HG03039 (cell line): ENCODE measurements around the gene BAZ1B.
"Not testable (repeated sequence)": the region's sequence is repeated elsewhere in the genome, so short reads cannot be mapped to it uniquely, and the experiment has no call there.

Experiments
- ATAC-seq: cut with Tn5 transposase; IDR thresholded peaks from one replicate; pipeline ENCODE4 v1.9.1; 2021; ENCODE audit warnings: mild to moderate bottlenecking, moderate library complexity; ENCODE audit not compliant: unreplicated experiment

BAZ1B gene

DNA sequence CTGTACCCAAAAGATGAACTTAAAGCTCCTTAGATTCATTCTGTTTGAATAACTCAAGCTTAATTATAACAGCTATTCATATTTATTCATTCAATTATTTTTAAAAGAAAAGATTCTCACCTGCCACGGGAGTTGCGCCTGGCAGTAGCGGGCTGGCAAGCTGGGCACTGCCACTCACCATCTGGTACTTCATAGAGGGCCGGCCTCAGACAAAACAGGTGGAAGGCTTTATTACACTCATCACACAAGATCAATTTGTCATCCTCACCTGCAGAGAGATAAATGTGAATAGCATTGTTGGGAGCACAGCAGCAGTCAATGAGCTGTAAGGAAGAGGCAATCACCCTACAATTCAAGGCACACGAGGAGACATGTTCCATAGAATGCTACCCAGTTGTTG, 72.7 kb downstream of the BAZ1B start:
- no peak for ATAC-seq

DNA sequence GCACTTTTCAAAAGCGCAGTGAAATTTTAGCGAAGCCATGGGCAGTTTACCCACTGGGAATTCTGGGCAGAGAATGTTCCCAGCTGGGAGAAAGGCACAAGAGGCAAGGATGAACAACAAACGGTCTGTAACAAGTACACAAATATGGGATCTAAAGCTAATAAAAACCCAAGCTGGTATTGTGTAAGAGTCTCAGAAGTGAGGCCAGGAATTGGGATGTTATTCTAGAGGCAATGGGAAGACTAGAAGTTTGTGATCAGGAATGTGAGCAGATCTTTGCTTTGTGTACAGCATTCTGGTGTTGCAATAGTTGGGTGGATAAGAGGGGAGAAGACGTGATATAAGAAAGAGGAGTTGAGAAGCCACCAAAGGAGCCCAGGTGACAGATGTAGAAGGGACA, 73.5 kb downstream of the BAZ1B start:
- ATAC-seq: no peak

DNA sequence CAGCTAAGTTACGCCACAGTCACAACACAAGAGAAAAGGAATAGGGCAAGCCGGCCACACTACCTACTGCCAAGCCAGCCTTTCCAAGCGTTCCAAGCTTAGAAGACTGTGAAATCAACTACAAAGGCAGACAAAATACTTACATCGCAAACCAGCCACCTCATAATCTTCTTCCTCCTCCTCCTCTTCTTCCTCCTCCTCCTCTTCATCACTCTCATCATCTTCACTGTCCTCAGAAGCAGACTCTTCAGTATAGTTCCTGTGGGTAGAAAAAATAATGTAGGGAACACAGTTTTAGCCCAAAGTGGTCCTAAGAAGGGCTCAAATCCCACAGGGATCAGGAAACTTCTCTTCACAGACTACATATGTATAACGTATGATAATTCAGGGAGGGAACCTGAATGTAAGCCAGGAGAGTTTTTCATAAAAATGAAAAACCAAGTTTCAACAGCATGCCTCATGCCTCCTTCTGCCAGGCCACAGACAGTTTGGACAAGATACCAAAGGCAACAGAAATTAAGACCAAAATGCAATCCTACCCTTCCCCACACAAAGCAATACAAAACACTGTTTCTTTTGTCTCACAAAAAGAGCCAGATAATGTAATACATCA, 74.9 kb downstream of the BAZ1B start:
- ATAC-seq: no peak

DNA sequence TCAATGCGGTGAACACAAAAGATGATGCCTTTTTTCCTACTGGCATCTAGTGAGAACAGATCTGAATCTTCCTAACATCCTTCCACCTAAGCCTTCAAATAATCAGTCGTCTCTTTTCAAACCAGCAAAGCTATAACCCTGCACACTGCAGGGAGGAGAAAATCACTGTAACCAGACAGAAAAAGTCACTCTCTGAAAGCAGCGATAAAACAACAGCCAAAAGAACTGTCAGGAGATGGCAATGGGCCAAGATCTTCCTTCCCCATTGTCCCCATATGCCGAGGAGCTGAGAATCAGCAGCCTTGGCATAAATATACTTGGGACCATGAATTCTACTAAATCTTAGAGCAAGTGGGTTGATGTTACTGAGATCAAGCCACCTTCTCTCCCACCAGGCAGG, 75.4 kb downstream of the BAZ1B start:
- no peak for ATAC-seq

DNA sequence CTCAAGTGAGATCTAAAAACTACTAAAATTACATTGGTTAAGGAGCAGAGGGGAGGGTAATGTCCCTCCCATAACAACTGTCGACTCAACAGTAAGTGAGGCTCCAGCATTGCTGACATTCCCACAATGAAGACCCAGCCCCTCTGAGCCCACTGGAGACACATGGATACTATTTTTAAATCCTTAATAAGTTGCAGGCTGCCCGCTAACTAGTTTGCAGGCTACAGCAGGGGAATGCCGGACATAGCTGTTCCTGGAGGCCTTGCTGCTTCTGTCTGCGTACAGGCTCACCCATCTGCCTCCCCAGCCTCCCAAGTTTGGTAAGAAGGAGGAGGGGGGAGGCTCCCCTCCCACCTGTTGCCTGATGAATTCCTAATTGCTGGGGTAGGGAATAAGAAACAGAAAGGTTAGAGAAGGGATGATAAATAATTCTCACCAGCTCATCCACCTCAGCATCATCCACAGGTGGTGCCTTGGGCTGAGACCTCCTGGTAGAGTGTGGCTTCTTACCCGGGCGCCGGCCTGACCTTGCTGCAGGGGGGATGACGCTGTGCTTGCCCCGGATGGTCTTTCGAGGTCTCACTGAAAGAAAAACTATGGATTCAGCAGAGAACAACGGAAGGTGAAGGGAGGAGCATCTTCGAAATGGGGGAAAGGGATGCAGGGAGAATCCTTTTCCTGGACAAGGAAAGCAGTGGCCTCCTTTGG, 78.4 kb downstream of the BAZ1B start:
- ATAC-seq: no peak

DNA sequence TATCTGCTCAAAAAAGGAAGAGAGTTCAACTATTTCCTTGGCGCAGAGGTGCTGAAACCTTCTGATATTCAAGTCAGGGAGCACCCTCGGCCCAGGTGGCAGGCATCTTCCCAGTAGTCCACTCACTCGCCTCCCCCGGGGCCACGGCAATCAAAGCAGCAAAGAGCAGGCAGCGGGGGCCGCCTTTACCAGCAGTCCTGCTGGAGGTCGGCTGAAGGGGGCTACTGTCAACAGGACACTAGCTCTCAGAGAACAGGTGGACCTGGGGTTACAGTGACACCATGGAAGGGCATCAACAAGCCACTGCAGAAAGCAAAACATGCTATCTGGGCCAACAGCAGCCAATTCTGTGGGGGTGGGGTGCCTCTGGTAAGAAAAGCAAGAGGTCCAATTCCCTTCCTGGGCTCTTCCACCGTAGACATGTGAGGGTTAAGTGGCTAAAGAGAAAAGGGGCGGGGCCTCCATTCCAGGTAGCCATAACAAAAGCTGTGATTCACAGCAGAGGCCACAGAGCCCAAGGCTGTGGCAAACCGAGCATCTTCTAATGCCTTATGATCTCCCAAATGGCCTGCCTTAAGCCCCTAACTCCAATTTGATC, 79.1 kb downstream of the BAZ1B start:
- no peak for ATAC-seq

DNA sequence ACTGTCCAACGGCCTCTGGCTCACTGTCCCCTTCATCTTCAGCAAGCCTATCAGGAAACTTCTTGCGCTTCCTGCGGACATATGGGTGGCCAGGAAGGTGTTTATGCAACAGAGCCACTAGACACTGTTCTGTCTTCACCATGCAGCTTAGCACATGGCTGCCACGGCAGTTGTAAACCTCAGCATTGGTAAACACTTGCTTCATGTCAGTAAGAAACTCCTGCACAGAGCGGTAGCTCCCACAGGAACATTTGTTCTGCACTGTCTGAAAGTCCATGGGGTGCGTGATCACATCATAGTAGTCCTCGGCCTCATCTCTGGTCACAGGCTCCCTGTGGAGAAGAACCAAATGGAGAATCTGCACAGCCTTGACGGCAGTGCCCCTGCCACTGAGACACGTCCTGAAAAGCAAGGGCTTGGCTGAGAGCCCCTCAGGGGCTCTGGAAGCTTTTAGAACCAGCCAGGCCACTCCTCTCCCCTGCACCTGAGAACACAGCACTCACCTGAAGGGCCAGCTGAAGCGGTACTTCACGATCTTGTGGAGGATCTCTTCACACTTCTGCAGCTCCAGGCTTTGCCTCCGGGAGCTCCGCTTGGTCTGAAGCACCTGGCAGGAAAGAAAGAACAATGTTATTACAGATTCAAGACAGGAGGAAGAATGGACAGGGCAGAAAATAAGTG, 79.7 kb downstream of the BAZ1B start:
- ATAC-seq: no peak

DNA sequence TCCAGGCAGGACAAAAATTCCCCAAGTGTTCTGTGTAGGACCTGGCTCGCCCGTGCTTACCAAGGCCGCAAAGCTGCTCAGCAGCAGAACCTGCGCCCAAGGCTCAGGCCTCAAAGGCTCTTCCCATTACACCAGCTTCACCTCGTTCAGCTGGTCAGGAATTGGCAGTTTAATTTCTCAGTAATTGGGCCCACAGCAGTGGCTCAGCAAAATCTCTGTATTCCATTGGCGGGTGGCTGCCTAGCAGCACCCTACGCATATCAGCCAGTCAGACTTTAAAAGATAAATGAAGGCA, 82.7 kb downstream of the BAZ1B start:
- no peak for ATAC-seq

DNA sequence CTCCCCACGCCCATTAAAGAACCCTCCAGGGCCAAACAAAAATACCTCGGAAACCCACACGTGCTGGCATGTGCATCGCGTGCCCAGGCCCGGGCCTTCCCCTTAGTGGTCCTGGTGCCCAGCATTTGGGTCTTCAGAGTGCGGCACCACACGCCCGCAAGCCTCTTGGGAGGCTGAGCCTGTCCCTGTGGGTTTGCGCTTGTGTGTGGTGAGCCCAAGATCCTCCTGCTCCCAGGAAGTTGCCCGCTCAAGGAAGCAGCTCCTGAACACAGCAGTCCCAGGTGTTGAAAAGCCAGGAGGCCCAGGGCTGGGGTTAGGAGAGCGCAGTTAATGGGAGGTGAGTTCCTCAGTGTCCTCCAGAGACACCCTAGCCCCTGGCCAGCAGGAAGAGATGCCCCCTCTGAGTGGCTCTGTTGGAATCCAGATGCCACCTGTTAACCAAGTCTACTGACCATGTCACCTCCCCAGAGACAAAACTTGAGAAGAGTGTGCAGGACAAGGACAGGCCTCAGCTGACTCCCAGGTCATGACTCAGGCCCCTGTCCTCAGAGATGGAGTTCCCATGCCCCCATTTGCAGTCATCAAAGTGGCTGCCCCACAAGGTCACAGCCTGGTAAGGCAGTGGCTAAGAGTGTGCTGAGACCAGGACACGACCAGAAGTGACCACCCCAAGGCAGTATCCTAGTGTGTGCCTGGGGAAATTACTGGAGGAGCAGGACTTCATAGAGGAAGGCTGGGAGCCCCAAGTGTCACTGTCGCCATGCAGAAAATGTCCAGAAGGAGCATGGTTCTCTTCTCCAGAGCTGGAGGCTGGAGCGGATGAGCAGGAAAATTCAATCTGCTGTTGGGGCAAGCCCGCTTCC, 83.3 kb downstream of the BAZ1B start:
- no peak for ATAC-seq

DNA sequence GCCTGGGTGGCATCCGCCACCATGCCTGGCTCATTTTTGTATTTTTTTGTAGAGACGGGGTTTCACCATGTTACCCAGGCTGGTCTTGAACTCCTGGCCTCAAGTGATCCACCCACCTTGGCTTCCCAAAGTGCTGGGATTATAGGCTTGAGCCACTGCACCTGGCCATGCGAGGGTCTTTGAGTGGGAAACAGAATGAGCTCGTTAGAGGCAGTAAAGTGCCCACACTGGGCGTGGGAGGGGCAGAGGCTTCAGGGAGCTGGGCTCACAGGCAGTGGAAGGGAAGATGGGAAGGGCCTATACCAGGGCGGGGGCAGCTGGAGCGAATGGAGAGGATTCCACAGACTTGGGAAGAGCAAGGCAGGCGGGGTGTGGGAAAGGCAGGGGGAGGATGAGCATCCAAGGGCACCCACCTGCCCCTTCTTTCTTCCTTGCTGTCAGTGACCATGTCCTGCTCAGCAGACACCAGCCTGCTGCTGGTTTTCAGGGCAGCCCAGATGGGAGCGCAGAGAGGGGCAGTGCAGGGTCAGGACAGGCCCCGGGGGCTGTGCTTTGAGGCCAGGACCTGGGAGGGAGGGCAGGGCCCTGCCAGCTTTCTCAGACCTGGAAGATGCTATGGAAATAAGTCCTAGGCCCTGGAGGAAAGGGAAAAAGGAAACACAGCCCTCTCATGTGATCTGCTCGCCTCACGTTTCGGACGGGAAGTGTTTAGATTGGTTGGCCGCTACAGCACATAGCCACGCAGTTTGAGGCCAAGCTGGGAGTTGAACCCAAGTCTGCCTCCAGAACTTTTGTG, 84.3 kb downstream of the BAZ1B start:
- ATAC-seq: no peak

DNA sequence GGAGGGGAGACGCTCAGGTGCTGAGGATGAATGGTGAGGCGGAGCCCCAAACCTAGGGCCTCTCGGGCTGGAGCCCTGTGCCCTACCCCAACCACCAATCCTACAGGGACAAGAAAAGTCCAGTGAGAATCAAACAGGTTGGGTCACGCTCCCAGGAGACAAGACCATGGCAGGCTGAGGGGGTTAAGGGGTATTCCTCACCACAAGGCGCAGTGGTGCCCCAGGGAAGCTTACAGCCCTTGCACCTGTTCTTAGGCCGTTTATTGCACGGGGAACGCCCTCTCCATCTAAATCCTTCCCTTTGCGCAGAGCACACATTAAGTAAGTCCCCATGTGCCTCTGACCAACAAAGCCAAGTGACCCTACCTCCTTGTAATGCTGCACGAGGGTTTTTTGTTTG, 85.0 kb downstream of the BAZ1B start:
- ATAC-seq: no peak

DNA sequence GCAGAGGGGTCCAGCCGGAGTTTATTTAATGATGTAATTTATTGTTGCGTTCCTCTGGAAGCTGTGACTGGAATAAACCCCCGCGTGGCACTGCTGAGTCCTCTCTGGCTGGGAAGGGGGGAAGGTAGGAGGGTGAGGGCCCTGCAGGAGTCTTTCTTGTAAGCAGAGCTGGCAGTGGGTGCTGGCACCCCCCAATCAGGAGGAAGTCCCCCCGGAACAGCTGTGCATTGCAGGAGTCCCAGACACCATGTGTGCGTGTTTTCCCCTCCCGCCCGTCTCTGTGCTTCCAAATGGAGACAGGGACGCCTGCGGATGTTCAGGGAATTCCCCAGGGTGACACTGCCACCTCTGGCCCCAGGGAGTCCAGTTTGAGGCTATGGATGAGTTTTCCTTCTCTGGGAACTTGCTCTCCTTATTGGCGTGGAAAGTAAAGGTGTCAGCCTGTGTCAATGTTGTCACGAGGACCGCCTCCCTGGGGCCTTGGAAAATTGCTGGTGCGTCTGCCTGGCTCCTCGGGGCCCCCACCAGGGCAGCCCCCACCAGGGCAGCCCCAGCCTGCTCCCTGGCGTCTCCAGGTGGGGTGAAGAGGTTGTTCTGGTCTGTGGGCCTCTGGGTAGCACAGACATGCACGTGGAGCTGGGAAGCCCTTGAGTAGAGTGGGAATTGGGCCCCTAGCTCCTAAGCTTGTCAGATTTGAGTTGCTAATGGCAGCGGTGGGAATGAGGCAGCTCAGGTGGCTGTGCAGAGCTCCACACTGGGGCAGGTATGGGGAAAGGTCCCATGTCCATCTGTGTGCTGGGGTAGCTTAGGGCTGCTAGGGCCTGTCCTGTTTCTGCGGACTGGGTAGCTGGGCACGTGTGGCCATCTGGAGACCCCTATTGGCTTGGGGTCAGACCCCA, 85.8 kb downstream of the BAZ1B start:
- ATAC-seq: no peak

DNA sequence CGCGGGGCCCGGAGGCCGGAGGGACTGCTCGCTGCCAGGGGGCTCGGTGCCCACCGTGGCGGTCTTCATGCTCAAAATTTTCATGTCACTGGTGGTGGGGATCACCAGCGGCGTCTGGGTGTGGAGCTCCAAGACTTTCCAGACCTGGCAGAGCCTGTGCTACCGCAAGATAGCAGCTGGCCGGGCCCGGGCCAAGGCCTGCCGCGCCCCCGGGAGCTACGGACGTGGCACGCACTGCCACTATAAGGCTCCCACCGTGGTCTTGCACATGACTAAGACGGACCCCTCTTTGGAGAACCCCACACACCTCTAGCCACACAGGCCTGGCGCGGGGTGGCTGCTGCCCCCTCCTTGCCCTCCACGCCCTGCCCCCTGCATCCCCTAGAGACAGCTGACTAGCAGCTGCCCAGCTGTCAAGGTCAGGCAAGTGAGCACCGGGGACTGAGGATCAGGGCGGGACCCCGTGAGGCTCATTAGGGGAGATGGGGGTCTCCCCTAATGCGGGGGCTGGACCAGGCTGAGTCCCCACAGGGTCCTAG, 86.6 kb downstream of the BAZ1B start:
- no peak for ATAC-seq

DNA sequence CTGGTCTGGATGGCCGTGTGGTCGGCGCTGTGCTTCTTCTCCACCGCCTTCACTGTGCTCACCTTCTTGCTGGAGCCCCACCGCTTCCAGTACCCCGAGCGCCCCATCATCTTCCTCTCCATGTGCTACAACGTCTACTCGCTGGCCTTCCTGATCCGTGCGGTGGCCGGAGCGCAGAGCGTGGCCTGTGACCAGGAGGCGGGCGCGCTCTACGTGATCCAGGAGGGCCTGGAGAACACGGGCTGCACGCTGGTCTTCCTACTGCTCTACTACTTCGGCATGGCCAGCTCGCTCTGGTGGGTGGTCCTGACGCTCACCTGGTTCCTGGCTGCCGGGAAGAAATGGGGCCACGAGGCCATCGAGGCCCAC, 87.4 kb downstream of the BAZ1B start:
- ATAC-seq: no peak

DNA sequence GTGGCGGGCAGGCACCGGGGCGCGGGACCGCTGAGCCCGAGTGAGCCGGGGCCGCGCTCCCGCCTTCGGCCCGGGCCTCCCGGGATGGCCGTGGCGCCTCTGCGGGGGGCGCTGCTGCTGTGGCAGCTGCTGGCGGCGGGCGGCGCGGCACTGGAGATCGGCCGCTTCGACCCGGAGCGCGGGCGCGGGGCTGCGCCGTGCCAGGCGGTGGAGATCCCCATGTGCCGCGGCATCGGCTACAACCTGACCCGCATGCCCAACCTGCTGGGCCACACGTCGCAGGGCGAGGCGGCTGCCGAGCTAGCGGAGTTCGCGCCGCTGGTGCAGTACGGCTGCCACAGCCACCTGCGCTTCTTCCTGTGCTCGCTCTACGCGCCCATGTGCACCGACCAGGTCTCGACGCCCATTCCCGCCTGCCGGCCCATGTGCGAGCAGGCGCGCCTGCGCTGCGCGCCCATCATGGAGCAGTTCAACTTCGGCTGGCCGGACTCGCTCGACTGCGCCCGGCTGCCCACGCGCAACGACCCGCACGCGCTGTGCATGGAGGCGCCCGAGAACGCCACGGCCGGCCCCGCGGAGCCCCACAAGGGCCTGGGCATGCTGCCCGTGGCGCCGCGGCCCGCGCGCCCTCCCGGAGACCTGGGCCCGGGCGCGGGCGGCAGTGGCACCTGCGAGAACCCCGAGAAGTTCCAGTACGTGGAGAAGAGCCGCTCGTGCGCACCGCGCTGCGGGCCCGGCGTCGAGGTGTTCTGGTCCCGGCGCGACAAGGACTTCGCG, 88.0 kb downstream of the BAZ1B start:
- no peak for ATAC-seq

DNA sequence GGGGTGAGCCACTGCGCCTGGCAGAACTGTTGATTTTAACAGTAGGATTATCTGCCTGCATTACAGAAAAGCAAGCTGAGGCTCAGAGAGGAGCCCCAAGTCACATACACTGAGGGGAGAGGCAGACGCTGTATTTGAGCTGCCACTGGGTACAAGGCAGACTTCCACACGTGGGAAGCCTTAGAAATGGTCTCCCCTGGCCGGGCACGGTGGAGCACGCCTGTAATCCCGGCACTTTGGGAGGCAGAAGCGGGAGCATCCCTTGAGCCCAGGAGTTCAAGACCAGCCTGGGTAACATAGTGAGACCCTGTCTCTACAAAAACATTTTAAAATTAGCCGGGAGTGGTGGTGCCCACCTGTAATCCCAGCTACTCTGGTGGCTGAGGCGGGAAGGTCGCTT, 89.4 kb downstream of the BAZ1B start:
- ATAC-seq: no peak

DNA sequence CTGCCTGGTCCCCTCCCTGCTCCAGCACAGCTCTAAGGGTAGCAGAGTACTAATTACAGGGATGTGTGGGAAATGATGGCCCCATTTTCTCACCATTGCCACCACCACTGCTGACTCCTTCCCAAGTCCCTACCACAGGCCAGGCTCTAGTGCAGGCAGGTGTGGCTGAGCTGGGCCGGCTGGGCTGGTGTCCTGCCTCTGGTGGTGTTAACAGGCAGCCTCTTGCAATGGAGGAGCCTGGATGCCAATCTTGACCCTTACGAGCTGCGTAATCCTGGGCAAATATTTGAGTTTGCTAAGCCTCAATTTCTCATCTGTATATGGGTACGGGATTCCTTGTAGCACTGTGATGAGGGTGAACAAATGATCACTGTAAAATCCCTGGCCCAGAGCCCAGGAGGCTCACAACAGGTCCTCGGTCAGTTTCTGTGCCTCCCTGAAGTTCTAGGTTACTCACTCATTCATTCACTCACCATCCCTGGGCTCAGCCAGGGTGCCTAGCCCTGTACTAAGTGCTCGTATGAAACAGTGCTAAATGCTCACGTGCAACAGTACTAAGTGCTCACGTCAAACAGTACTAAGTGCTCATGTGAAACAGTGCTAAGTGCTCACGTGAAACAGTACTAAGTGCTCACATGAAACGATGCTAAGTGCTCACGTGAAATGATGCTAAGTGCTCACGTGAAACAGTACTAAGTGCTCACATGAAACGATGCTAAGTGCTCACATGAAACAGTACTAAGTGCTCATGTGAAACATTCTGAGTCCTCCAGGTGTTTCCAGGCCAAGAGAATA, 90.9 kb downstream of the BAZ1B start:
- ATAC-seq: no peak

DNA sequence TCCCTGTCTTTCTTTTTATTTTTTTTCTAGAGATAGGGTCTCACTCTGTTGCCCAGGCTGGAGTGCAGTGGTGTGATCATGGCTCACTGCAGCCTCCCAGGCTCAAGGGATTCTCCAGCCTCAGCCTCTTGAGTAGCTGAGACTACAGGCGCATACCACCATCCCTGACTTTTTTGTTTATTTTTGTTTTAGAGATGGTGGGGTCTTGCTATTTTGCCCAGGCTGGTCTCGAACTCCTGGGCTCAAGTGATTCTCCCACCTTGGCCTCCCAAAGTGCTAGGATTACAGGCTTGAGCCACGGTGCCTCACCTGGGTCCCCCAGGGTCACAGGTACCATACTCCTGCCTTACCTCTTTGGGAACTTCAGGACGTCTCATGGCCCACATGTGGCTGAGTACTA, 91.6 kb downstream of the BAZ1B start:
- not testable (repeated sequence) for ATAC-seq
